ENCODE measurements around the gene GDF15. TPM values are rescaled to one million over a fixed set of nuclear protein-coding genes. Genes with fewer than 3 reads are reported as not detected.

The GDF15 gene
- total and polyA plus RNA-seq, 2 experiments from 2014 or later, result 27.7 to 36.0 TPM

DNA sequence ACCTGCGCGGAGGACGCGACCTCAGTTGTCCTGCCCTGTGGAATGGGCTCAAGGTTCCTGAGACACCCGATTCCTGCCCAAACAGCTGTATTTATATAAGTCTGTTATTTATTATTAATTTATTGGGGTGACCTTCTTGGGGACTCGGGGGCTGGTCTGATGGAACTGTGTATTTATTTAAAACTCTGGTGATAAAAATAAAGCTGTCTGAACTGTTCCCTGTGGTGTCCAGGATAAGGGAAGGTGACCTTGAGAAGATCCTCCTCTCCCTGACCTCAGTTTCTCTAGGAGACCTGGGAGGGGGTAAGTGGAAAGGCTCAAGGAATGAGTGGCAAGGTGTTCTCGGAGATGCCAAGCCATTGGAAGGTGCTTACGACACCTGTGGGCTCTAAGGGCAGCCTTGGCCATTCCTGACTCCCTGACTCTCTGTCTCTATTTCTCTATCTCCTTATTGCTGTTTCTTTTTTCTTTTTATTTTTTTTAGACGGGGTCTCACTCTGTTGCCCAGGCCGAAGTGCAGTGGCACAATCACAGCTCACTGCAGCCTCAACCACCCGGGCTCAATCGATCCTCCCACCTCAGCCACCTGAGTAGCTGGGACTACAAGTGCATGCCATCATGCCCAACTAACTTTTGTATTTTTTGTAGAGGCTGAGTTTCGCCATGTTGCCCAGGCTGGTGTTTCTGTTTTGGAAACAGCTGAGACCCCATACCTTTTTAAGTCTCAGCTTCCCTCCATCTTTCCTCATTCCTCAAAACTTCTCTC lies 3.2 kb downstream of the GDF15 start:
- TF ChIP-seq EZH2phosphoT487 (IDR thresholded peaks at IDR 0.05; ENCODE audit: insufficient read depth, low read depth), result no peak
- TF ChIP-seq EZH2 (IDR thresholded peaks at IDR 0.05; ENCODE audit: insufficient read depth, poor library complexity, severe bottlenecking), result no peak
- DNase-seq, result no peak
- H3K9ac ChIP-seq, result no peak overlapping the region
- no peak overlapping the region for H3K27ac ChIP-seq
- no peaks in the 10 kb centered on the region for H4K20me1 ChIP-seq (ENCODE audit: insufficient read depth)
- no peaks in the 10 kb centered on the region for H3K79me2 ChIP-seq (ENCODE audit: insufficient read depth)
- no peaks in the 10 kb centered on the region; the same call in 1 of the 2 replicates for H3K4me1 ChIP-seq (ENCODE audit: insufficient read depth)
- 78 to 79% methylated on average over 13 of the region's 13 CpGs for WGBS, 2 experiments (ENCODE audit: low coverage in 1 of 2, low lambda C conversion rate in 2 of 2, missing lambda C conversion rate in 2 of 2)
- in situ Hi-C loops (cut with MboI), result no loop called here
- no peaks in the 10 kb centered on the region for H3K36me3 ChIP-seq (ENCODE audit: low read depth)
- H3K4me3 ChIP-seq, result peak overlapping the region; percentile 75; the same call in 1 of the 2 replicates
- H3K9me3 ChIP-seq (ENCODE audit: low read depth), result no peaks in the 10 kb centered on the region
- peak overlapping the region; percentile 89 for H3K4me2 ChIP-seq (ENCODE audit: unreplicated experiment)
- no peaks in the 10 kb centered on the region for H3F3A ChIP-seq (ENCODE audit: insufficient read depth)
- no peak overlapping the region for H2AFZ ChIP-seq
- no peaks in the 10 kb centered on the region for H3K27me3 ChIP-seq (replicated peaks; ENCODE audit: insufficient read depth)
- H3K9me2 ChIP-seq (ENCODE audit: insufficient read depth), result no peaks in the 10 kb centered on the region

DNA sequence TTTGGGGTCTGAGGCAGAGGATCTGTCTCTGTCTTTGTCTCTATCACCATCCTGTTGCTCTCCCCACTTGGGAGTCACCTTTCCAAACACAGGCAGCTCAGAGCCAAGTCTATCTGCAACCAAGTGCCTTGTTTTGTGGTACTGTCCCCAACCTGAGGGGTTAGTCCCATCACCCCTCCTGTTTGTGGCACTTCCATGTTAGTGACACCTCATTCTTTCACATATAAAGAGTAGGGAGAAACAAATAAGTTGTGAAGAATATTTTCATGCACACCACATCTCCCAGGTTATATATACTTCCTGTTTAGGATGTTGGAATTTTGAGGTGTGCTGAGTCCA lies 3.7 kb downstream of the GDF15 start:
- TF ChIP-seq EZH2 (IDR thresholded peaks at IDR 0.05; ENCODE audit: insufficient read depth, poor library complexity, severe bottlenecking), result no peak
- no peak for TF ChIP-seq EZH2phosphoT487 (IDR thresholded peaks at IDR 0.05; ENCODE audit: insufficient read depth, low read depth)
- Histone ChIP-seq H3K36me3 (ENCODE audit: low read depth) (no peaks in the 10 kb centered on the region), H3K27ac (no peak overlapping the region), H3K9me2 (ENCODE audit: insufficient read depth) (no peaks in the 10 kb centered on the region), H3K4me2 (ENCODE audit: unreplicated experiment) (no peak overlapping the region), H3F3A (ENCODE audit: insufficient read depth) (no peaks in the 10 kb centered on the region), H3K79me2 (ENCODE audit: insufficient read depth) (no peaks in the 10 kb centered on the region), H3K4me1 (ENCODE audit: insufficient read depth) (no peaks in the 10 kb centered on the region; the same call in 1 of the 2 replicates), H3K27me3 (replicated peaks; ENCODE audit: insufficient read depth) (no peaks in the 10 kb centered on the region), H3K4me3 (no peak overlapping the region), H3K9ac (no peak overlapping the region), H2AFZ (no peak overlapping the region), H4K20me1 (ENCODE audit: insufficient read depth) (no peaks in the 10 kb centered on the region), H3K9me3 (ENCODE audit: low read depth) (no peaks in the 10 kb centered on the region)
- no peak for DNase-seq
- in situ Hi-C loops (cut with MboI), result no loop called here

DNA sequence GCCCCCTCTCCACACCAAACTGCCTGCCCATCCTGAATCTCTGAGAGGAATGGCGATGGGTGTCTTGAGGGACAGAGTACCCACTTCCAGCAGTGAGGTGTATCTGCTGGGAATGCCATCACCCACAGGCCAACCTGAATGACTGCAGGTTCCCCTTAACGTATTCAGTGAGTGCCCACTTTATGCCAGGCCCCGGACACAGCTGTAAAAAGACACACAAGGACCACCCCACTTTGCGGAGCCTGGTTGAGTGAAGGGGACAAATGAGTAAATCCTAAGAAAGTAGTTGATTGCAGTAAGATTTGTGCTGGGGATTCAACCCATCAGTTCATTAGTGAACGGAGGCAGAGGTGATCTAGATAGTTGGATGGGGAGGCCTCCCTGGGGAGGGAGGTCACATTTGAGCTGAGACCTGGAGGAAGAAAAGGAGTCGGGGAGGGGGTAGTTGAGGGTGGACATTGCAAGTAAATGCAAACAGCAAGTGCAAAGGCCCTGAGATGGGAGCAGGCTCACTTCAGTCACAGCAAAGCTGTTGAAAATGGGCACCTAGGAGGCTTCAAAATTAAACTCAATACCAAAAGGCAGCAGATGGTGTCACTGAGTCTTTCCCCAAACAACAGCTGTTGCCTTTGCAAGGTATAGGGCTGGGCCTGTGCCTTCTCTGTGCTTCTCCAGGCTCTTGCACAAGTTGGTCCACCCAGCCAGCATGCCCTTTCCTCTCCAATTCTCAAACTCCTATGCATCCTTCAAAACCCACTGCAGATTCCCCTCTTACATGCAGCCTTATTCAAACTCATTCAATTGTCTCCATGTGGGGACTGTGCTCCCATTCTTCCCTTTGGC lies 4.3 kb downstream of the GDF15 start:
- H3K9me3 ChIP-seq (ENCODE audit: low read depth), result no peaks in the 10 kb centered on the region
- no peaks in the 10 kb centered on the region for H3K79me2 ChIP-seq (ENCODE audit: insufficient read depth)
- H3K9me2 ChIP-seq (ENCODE audit: insufficient read depth), result no peaks in the 10 kb centered on the region
- DNase-seq, result no peak
- TF ChIP-seq EZH2phosphoT487 (IDR thresholded peaks at IDR 0.05; ENCODE audit: insufficient read depth, low read depth), result no peak
- no peak for TF ChIP-seq EZH2 (IDR thresholded peaks at IDR 0.05; ENCODE audit: insufficient read depth, poor library complexity, severe bottlenecking)
- in situ Hi-C loops (cut with MboI), result no loop called here
- H2AFZ ChIP-seq, result no peak overlapping the region
- no peaks in the 10 kb centered on the region for H3F3A ChIP-seq (ENCODE audit: insufficient read depth)
- no peaks in the 10 kb centered on the region; the same call in 1 of the 2 replicates for H3K4me1 ChIP-seq (ENCODE audit: insufficient read depth)
- no peak overlapping the region for H3K4me2 ChIP-seq (ENCODE audit: unreplicated experiment)
- no peaks in the 10 kb centered on the region for H3K27me3 ChIP-seq (replicated peaks; ENCODE audit: insufficient read depth)
- no peak overlapping the region for H3K27ac ChIP-seq
- WGBS, 2 experiments (ENCODE audit: low coverage in 1 of 2, low lambda C conversion rate in 2 of 2, missing lambda C conversion rate in 2 of 2), result 83 to 84% methylated on average over 6 of the region's 6 CpGs
- no peaks in the 10 kb centered on the region for H3K36me3 ChIP-seq (ENCODE audit: low read depth)
- no peak overlapping the region for H3K4me3 ChIP-seq
- no peaks in the 10 kb centered on the region for H4K20me1 ChIP-seq (ENCODE audit: insufficient read depth)
- H3K9ac ChIP-seq, result no peak overlapping the region

DNA sequence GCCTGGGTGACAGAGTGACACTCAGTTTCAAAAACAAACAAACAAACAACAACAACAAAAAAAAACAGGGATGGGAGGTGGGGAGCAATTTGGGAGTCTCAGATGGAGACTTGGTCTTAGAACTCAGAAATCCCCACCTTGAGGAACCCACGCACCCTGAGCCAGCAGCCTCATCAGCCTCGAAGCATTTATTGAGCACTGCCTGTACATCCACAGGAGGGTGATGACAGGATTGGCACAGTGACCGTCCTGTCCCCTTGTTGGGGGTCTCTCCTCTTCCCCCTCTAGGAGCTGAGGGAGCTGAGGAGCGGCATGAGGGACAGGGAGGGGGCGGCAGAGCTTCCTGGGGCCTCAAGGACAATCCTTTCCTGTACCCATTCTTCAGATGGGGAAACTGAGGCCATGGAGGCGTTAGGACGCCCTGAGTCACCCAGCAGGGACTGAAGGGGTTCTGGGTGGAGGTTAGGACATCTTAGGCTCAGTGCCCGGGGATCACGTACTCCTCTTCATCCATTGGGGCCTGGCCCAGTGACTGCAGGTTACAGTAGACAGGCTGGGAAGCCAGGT lies 5.6 kb downstream of the GDF15 start:
- no peak overlapping the region for H3K4me2 ChIP-seq (ENCODE audit: unreplicated experiment)
- in situ Hi-C loops (cut with MboI), result no loop called here
- no peak overlapping the region for H2AFZ ChIP-seq

More for the DNA sequence above, 5.6 kb downstream of the GDF15 start:
- 67 to 68% methylated on average over 5 to 9 of the region's 9 CpGs for WGBS, 2 experiments (ENCODE audit: low coverage in 1 of 2, low lambda C conversion rate in 2 of 2, missing lambda C conversion rate in 2 of 2)
- no peaks in the 10 kb centered on the region for H3K9me2 ChIP-seq (ENCODE audit: insufficient read depth)
- H3K9me3 ChIP-seq (ENCODE audit: low read depth), result no peaks in the 10 kb centered on the region
- no peaks in the 10 kb centered on the region for H3K36me3 ChIP-seq (ENCODE audit: low read depth)
- H3K9ac ChIP-seq, result no peak overlapping the region
- H3K79me2 ChIP-seq (ENCODE audit: insufficient read depth), result no peaks in the 10 kb centered on the region
- H3F3A ChIP-seq (ENCODE audit: insufficient read depth), result no peaks in the 10 kb centered on the region
- TF ChIP-seq EZH2phosphoT487 (IDR thresholded peaks at IDR 0.05; ENCODE audit: insufficient read depth, low read depth) (no peak), EZH2 (IDR thresholded peaks at IDR 0.05; ENCODE audit: insufficient read depth, poor library complexity, severe bottlenecking) (no peak)
- no peak overlapping the region for H3K4me3 ChIP-seq
- no peaks in the 10 kb centered on the region for H3K4me1 ChIP-seq (ENCODE audit: insufficient read depth)
- no peaks in the 10 kb centered on the region for H3K27me3 ChIP-seq (replicated peaks; ENCODE audit: insufficient read depth)
- no peaks in the 10 kb centered on the region for H4K20me1 ChIP-seq (ENCODE audit: insufficient read depth)
- DNase-seq, result no peak
- H3K27ac ChIP-seq, result no peak overlapping the region

Data from GM23248 (cell line).